Heart left ventricle (tissue), 16 donors: Measurements from ENCODE around the gene ST7. TPM values are rescaled to one million over a fixed set of nuclear protein-coding genes. Genes with fewer than 3 reads are reported as not detected.
A peak's percentile ranks its signal among the peaks of the same experiment; 100 is the strongest.

Experiments used
- ATAC-seq, 4 donors: fragments of 200-7000 bp; cut with Tn5 transposase; one replicate each; pipeline ENCODE4 v1.9.1; 2020 to 2022; ENCODE audit warnings: moderate library complexity in 4 of 4, mild to moderate bottlenecking in 3 of 4, moderate number of reproducible peaks in 1 of 4
- DNase-seq, 5 donors: peaks; one replicate each; pipeline ENCODE4 v3.0.0-alpha.2; 2020
- H3K27ac ChIP-seq, 12 donors: fragments of 200-600 bp; sonication (generic) in 4 of 12; one replicate each; pipeline versions ENCODE4 v1.5.0 to v1.8.0; 2016 to 2022; ENCODE audit warnings: mild to moderate bottlenecking in 2 of 12
- H3K27me3 ChIP-seq, 9 donors: fragments of 200-600 bp; sonication (generic) in 2 of 9; one replicate each; pipeline versions ENCODE4 v1.5.1 to v1.8.0; 2016 to 2022; ENCODE audit warnings: mild to moderate bottlenecking in 3 of 9
- H3K36me3 ChIP-seq, 9 donors: fragments of 200-600 bp; sonication (generic) in 2 of 9; one replicate each; pipeline versions ENCODE4 v1.5.0 to v1.8.0; 2018 to 2022; ENCODE audit warnings: mild to moderate bottlenecking in 2 of 9
- H3K4me1 ChIP-seq, 12 donors: fragments of 200-600 bp; sonication (generic) in 4 of 12; one replicate each; pipeline versions ENCODE4 v1.5.0 to v1.8.0; 2016 to 2022; ENCODE audit warnings: mild to moderate bottlenecking in 3 of 12
- H3K4me3 ChIP-seq, 12 donors: fragments of 200-600 bp; sonication (generic) in 4 of 12; one replicate each; pipeline versions ENCODE4 v1.5.0 to v1.8.0; 2017 to 2022; ENCODE audit warnings: mild to moderate bottlenecking in 9 of 12, moderate library complexity in 4 of 12
- H3K9me3 ChIP-seq, 12 donors: fragments of 200-600 bp; sonication (generic) in 4 of 12; one replicate each; pipeline versions ENCODE4 v1.5.0 to v1.8.0; 2016 to 2022; ENCODE audit warnings: mild to moderate bottlenecking in 1 of 12
- CTCF ChIP-seq, 12 donors: fragments of 200-600 bp; sonication (generic) in 4 of 12; IDR thresholded peaks; one replicate each; pipeline versions ENCODE4 v1.5.0 to v1.8.0; 2018 to 2022; ENCODE audit warnings: antibody characterized with exemption in 12 of 12, mild to moderate bottlenecking in 5 of 12
- POLR2A ChIP-seq, 2 donors: fragments of 450-650 bp; IDR thresholded peaks; one replicate each; pipeline ENCODE4 v1.6.1; 2017; ENCODE audit warnings: antibody characterized with exemption in 2 of 2, mild to moderate bottlenecking in 2 of 2, moderate library complexity in 2 of 2
- WGBS, 4 donors: extraction: QIAGEN DNeasy Blood & Tissue Kit in 2 of 4; methylation state at CpG; one replicate each; pipeline versions ENCODE4 v1.1.5 to v1.1.7; 2013 to 2018; 5-methylcytosine and 5-hydroxymethylcytosine counted together
- intact Hi-C, 10 donors: fragments of 100-400 bp; cut with DNase I; formaldehyde crosslinking; loops; one replicate each; pipeline versions ENCODE4 v1.11.1 to v1.14.2; 2022
- polyA plus RNA-seq, 2 donors: library from polyadenylated mRNA; stranded (reverse); fragments of 200-250 nt; gene quantifications; one replicate each; pipeline ENCODE4 v1.2.3, GENCODE V29; 2013
- total RNA-seq, 9 donors: library from RNA; depleted of rRNA in 2 of 9; stranded (reverse); fragments of >200 nt in 2 of 9; fragmentation: NEBNext Ultra II Directional in 3 of 9; extraction: Animal tissue kit (Norgen Biotek cat#: 25700) in 3 of 9; gene quantifications; one replicate each; pipeline versions ENCODE4 v1.1.0 to v1.2.4, GENCODE V29; 2016 to 2023
- donor health status: ischemic (EF 13 %, LVEDD 7.1; RV severe dilation, severe dysfunction).
- donor health status: healthy with polysubstance abuse.
- donor health status: DM: no; HTN: yes; CAD: no.
- donor health status: DM: no; HTN: no; CAD: no.
- donor health status: ischemic (EF 25% LVEDD 6.9; RV normal size, moderate dysfunction).
- donor health status: ischemic (EF 25% LVEDD 5.7; RV mildly dilated, moderate dysfunction).
- donor health status: healthy.
- donor health status: DM: yes; HTN: yes; CAD: no.
- donor health status: ischemic (EF 35%, LVEDD 5.7; RV mildly dilated, moderate dysfunction).
- donor health status: nonischemic (EF 11% LVEDD 7.7; RV severe dilation, severe dysfunction).
- donor health status: DM: yes; HTN: yes; CAD: no.
- donor health status: PGD.
- donor health status: ischemic (EF 29% LVEDD 5.4; RV normal size, mild dysfunction).
- donor health status: nonischemic (EF 23%, LVEDD 6.1; RV moderate dilation, normal function).

ST7 gene
- total and polyA plus RNA-seq, 11 donors, result 16.0 to 41.3 (median 25.5) TPM

GRCh38 chr7:117096942-117097341 lies 143.6 kb downstream of the ST7 start:
- no peak overlapping the region for H3K27ac ChIP-seq
- H3K27me3 ChIP-seq, result no peaks in the 10 kb centered on the region
- no peak overlapping the region for H3K4me3 ChIP-seq
- H3K9me3 ChIP-seq, result no peaks in the 10 kb centered on the region
- no peaks in the 10 kb centered on the region for H3K36me3 ChIP-seq
- peaks cover 0 to 17% (median 7%) of the 10 kb centered on the region in 12 donors for H3K4me1 ChIP-seq
- ATAC-seq (no peak), DNase-seq (no peak)
- intact Hi-C loops, result no loop called here
- TF ChIP-seq POLR2A (IDR thresholded peaks at IDR 0.05) (no peak), CTCF (IDR thresholded peaks at IDR 0.05) (no peak)

GRCh38 chr7:117097860-117098259 lies 144.6 kb downstream of the ST7 start:
- Histone ChIP-seq H3K27me3 (no peaks in the 10 kb centered on the region), H3K27ac (no peak overlapping the region), H3K36me3 (no peaks in the 10 kb centered on the region), H3K4me1 (peaks cover 0 to 17% (median 4%) of the 10 kb centered on the region in 12 donors), H3K4me3 (no peak overlapping the region), H3K9me3 (no peaks in the 10 kb centered on the region)
- DNase-seq (no peak), ATAC-seq (no peak)
- no peak for TF ChIP-seq POLR2A (IDR thresholded peaks at IDR 0.05)
- TF ChIP-seq CTCF (IDR thresholded peaks at IDR 0.05), result no peak
- 94 to 99% (median 97%) methylated on average over 5 of the region's 5 CpGs for WGBS, 4 donors
- intact Hi-C loops, result no loop called here

GRCh38 chr7:117098457-117098856 lies 145.2 kb downstream of the ST7 start:
- intact Hi-C loops, result no loop called here
- ATAC-seq (peak in 2 of 4 donors; percentile 20 to 50), DNase-seq (no peak)
- Histone ChIP-seq H3K27me3 (no peaks in the 10 kb centered on the region), H3K4me3 (no peak overlapping the region), H3K27ac (no peak overlapping the region), H3K9me3 (no peaks in the 10 kb centered on the region), H3K36me3 (no peaks in the 10 kb centered on the region), H3K4me1 (peaks cover 0 to 17% (median 4%) of the 10 kb centered on the region in 12 donors)
- WGBS, 4 donors, result 59 to 65% (median 62%) methylated on average over 1 of the region's 1 CpG
- no peak for TF ChIP-seq POLR2A (IDR thresholded peaks at IDR 0.05)
- no peak for TF ChIP-seq CTCF (IDR thresholded peaks at IDR 0.05)

- no peaks in the 10 kb centered on the region for H3K27me3 ChIP-seq
- TF ChIP-seq CTCF (IDR thresholded peaks at IDR 0.05) (no peak), POLR2A (IDR thresholded peaks at IDR 0.05) (no peak)
- no peak for DNase-seq
- 80 to 92% (median 87%) methylated on average over 2 of the region's 2 CpGs for whole genome bisulfite sequencing, 4 donors
- H3K4me1 ChIP-seq, result peaks cover 0 to 16% (median 2%) of the 10 kb centered on the region in 12 donors
- H3K36me3 ChIP-seq, result no peaks in the 10 kb centered on the region
- ATAC-seq, result no peak
- H3K9me3 ChIP-seq, result no peaks in the 10 kb centered on the region
- no peak overlapping the region for H3K27ac ChIP-seq
- H3K4me3 ChIP-seq, result no peak overlapping the region
- intact Hi-C loops, result no loop called here
Observed at GRCh38 chr7:117101026-117101425, 147.7 kb downstream of the ST7 start.
